Hepatocyte (in vitro differentiated cells): ENCODE data around the gene KDM3B.

Source experiments
- CTCF ChIP-seq: fragments of 200-600 bp; sonication (generic); IDR thresholded peaks from 2 replicates; pipeline ENCODE4 v1.5.1; 2016; ENCODE audit warnings: antibody characterized with exemption, mild to moderate bottlenecking; ENCODE audit not compliant: poor library complexity
- EZH2 ChIP-seq: fragments of 200-600 bp; sonication (generic); IDR thresholded peaks from 2 replicates; pipeline ENCODE4 v1.6.1; 2016; ENCODE audit warnings: antibody characterized with exemption, mild to moderate bottlenecking, borderline replicate concordance
- EZH2phosphoT487 ChIP-seq: fragments of 200-600 bp; sonication (generic); IDR thresholded peaks from one replicate; pipeline ENCODE4 v1.6.1; 2018; ENCODE audit warnings: antibody characterized with exemption, mild to moderate bottlenecking, low read depth, moderate library complexity; ENCODE audit not compliant: unreplicated experiment, severe bottlenecking

GRCh38 chr5:138369261-138369660, 16.8 kb downstream of the KDM3B start:
- TF ChIP-seq EZH2 (no peak), CTCF (no peak), EZH2phosphoT487 (no peak)
